Measurements from ENCODE around the gene UBE2G2. TPM values are rescaled to one million over a fixed set of nuclear protein-coding genes. Genes with fewer than 3 reads are reported as not detected.

The UBE2G2 gene
- total RNA-seq, 1 donor from 2014 or later, result 111 TPM

- Mint-ChIP-seq H3K27ac (ENCODE audit: unreplicated experiment) (no peak overlapping the region), H3K36me3 (ENCODE audit: low read depth) (peaks cover 17% of the 10 kb centered on the region), H3K9me3 (peaks cover 4% of the 10 kb centered on the region), H3K4me1 (peaks cover 25% of the 10 kb centered on the region), H3K4me3 (no peak overlapping the region), H3K27me3 (ENCODE audit: low read depth) (no peaks in the 10 kb centered on the region)
- TF ChIP-seq, protein P1, sequence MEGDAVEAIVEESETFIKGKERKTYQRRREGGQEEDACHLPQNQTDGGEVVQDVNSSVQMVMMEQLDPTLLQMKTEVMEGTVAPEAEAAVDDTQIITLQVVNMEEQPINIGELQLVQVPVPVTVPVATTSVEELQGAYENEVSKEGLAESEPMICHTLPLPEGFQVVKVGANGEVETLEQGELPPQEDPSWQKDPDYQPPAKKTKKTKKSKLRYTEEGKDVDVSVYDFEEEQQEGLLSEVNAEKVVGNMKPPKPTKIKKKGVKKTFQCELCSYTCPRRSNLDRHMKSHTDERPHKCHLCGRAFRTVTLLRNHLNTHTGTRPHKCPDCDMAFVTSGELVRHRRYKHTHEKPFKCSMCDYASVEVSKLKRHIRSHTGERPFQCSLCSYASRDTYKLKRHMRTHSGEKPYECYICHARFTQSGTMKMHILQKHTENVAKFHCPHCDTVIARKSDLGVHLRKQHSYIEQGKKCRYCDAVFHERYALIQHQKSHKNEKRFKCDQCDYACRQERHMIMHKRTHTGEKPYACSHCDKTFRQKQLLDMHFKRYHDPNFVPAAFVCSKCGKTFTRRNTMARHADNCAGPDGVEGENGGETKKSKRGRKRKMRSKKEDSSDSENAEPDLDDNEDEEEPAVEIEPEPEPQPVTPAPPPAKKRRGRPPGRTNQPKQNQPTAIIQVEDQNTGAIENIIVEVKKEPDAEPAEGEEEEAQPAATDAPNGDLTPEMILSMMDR (conservative IDR thresholded peaks at IDR 0.05), result no peak
- DNase-seq (ENCODE audit: low read depth, low spot score), result no peak
Measured at GRCh38 chr21:44780767-44781459, 20.7 kb downstream of the UBE2G2 start.

DNA sequence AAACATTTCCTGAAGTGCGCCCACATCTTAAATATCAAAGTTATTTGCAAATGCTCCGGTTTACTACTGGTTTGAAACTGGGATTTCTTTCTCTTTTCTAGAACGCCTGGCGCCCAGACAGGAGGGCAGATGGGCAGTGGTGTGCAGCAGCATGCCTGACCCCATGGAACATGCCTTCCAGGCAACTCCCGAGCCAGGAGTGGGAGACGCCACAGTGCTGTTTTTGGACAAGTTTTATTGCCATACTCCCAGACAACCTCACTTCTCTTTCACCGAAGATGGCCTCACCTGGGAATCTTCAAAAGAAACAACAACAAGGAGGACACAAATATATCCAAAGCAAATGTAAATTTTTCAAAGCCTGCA lies 21.5 kb downstream of the UBE2G2 start:
- H3K4me3 Mint-ChIP-seq, result no peak overlapping the region
- H3K27me3 Mint-ChIP-seq (ENCODE audit: low read depth), result no peaks in the 10 kb centered on the region
- DNase-seq (ENCODE audit: low read depth, low spot score), result no peak
- peaks cover 18% of the 10 kb centered on the region for H3K36me3 Mint-ChIP-seq (ENCODE audit: low read depth)
- H3K4me1 Mint-ChIP-seq, result peaks cover 25% of the 10 kb centered on the region
- H3K27ac Mint-ChIP-seq (ENCODE audit: unreplicated experiment), result no peak overlapping the region
- TF ChIP-seq, protein P1 (conservative IDR thresholded peaks at IDR 0.05), result no peak
- peaks cover 4% of the 10 kb centered on the region for H3K9me3 Mint-ChIP-seq

DNA sequence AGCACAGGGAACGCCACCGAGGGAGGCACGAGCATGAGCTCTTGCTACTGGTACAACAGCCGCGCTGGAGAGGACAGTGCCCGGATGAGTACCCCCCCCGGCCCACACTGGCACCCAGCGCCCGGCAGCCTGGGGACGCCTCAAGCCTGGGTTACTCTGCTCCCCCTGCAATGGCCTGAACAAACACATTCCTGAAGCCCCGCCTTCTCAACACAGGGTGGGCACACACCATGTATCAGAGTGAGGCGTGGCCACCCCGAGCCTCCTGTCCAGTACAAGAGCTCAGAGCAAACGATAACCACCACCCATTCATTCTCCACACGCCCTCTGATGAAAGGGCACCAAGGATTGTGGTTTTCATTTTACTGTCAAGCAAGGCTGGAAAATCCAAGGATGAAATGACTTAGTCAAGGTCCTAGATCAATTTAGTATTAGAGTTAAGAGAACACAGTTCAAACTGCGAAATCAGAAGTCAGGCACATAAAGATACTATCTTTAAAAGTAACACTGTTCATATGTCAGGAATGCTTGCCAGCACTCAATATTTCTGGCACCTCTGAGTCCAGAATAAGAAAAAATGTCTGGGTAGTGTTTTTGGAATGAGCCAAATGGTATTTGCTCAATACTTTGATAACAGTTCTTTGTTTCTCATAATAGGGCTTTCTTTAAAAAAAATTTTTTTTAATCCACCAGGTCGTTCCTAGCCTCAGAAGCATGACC lies 22.0 kb downstream of the UBE2G2 start:
- Mint-ChIP-seq H3K9me3 (peaks cover 4% of the 10 kb centered on the region), H3K4me3 (no peak overlapping the region), H3K27ac (ENCODE audit: unreplicated experiment) (peak overlapping the region; percentile 5), H3K36me3 (ENCODE audit: low read depth) (peaks cover 24% of the 10 kb centered on the region), H3K27me3 (ENCODE audit: low read depth) (no peaks in the 10 kb centered on the region), H3K4me1 (peaks cover 26% of the 10 kb centered on the region)
- TF ChIP-seq, protein P1 (conservative IDR thresholded peaks at IDR 0.05), result no peak
- DNase-seq (ENCODE audit: low read depth, low spot score), result no peak

DNA sequence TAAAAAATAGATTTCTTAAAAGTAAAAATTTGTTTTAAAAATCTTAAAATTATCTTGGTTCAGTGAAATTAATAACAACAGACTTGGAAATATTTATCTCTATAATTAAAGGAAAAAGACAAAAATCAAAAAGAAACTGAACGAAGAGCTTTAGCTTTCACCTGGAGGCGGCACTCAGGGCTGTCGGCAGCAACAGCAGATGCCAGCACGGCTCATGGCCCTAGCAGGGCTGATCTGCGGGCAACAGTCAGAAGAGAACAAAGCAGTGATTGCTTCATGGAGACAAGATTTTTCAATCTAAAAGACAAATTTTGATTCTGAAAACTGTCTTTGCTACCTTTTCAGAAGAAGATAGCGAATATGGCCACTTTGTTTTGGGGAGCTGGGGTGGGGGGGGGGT lies 22.6 kb downstream of the UBE2G2 start:
- TF ChIP-seq, protein P1 (conservative IDR thresholded peaks at IDR 0.05), result no peak

DNA sequence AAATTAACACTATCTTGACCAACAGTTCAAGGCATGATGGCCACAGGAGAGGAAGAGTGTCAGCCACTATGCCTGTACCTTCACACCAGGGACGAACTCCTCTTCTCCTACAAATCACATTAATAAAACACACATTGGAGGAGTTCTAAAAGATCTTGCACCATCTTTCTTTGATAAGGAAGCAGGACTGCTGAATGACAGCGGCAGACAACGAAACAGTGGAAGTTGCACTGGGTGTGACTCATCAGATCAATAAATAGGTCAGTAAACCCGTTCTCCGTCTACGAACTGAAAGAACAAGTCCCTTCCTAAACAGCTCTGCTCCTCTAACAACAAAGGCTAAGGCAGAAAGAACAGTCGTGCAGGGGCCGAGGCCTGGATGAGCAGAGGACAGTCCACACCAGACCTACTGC lies 23.1 kb downstream of the UBE2G2 start:
- TF ChIP-seq, protein P1 (conservative IDR thresholded peaks at IDR 0.05), result no peak
- Mint-ChIP-seq H3K27ac (ENCODE audit: unreplicated experiment) (no peak overlapping the region), H3K36me3 (ENCODE audit: low read depth) (peaks cover 24% of the 10 kb centered on the region), H3K4me3 (no peak overlapping the region), H3K9me3 (peaks cover 4% of the 10 kb centered on the region), H3K27me3 (ENCODE audit: low read depth) (no peaks in the 10 kb centered on the region), H3K4me1 (peaks cover 35% of the 10 kb centered on the region)
- DNase-seq (ENCODE audit: low read depth, low spot score), result no peak

More for the DNA sequence above, 22.6 kb downstream of the UBE2G2 start:
- Mint-ChIP-seq H3K27ac (ENCODE audit: unreplicated experiment) (no peak overlapping the region), H3K4me3 (no peak overlapping the region), H3K9me3 (peaks cover 4% of the 10 kb centered on the region), H3K27me3 (ENCODE audit: low read depth) (no peaks in the 10 kb centered on the region), H3K36me3 (ENCODE audit: low read depth) (peaks cover 25% of the 10 kb centered on the region), H3K4me1 (peaks cover 30% of the 10 kb centered on the region)
- no peak for DNase-seq (ENCODE audit: low read depth, low spot score)
